Smooth muscle cell (in vitro differentiated cells): Measurements from ENCODE around the gene SPIRE2. TPM values are rescaled to one million over a fixed set of nuclear protein-coding genes. Genes with fewer than 3 reads are reported as not detected.

Source experiments
- DNase-seq: peaks from one replicate; lab custom pipeline; 2025; ENCODE audit not compliant: unreplicated experiment; lab: John Stamatoyannopoulos, UW
- H2AFZ ChIP-seq: fragments of 200-600 bp; sonication (generic); 2 replicates; pipeline ENCODE4 v1.6.0; 2016; ENCODE audit warnings: antibody characterized with exemption, low read depth, mild to moderate bottlenecking
- H3F3A ChIP-seq: fragments of 200-600 bp; sonication (generic); 2 replicates; pipeline ENCODE4 v1.6.0; 2017; ENCODE audit warnings: antibody characterized with exemption, low read depth
- H3K27ac ChIP-seq: fragments of 200-600 bp; sonication (generic); 2 replicates; pipeline ENCODE4 v1.5.1; 2016; ENCODE audit warnings: low read depth, mild to moderate bottlenecking
- H3K27me3 ChIP-seq: fragments of 200-600 bp; sonication (generic); 2 replicates; pipeline ENCODE4 v1.6.1; 2016; ENCODE audit warnings: low read depth, mild to moderate bottlenecking
- H3K36me3 ChIP-seq: fragments of 200-600 bp; sonication (generic); 2 replicates; pipeline ENCODE4 v1.5.1; 2016; ENCODE audit warnings: low read depth
- H3K4me1 ChIP-seq: fragments of 200-600 bp; sonication (generic); 2 replicates; pipeline ENCODE4 v1.5.1; 2016; ENCODE audit warnings: low read depth
- H3K4me2 ChIP-seq: fragments of 200-600 bp; sonication (generic); 2 replicates; pipeline ENCODE4 v1.6.0; 2016; ENCODE audit warnings: mild to moderate bottlenecking
- H3K4me3 ChIP-seq: fragments of 200-600 bp; sonication (generic); 2 replicates; pipeline ENCODE4 v1.5.1; 2016; ENCODE audit warnings: mild to moderate bottlenecking
- H3K79me2 ChIP-seq: fragments of 200-600 bp; sonication (generic); 2 replicates; pipeline ENCODE4 v1.6.0; 2016; ENCODE audit warnings: low read depth, mild to moderate bottlenecking
- H3K9ac ChIP-seq: fragments of 200-600 bp; sonication (generic); 2 replicates; pipeline ENCODE4 v1.6.0; 2016; ENCODE audit warnings: low read depth
- H3K9me3 ChIP-seq: fragments of 200-600 bp; sonication (generic); replicated peaks from 2 replicates; pipeline ENCODE4 v1.5.1; 2016; ENCODE audit warnings: low read depth
- H4K20me1 ChIP-seq: fragments of 200-600 bp; sonication (generic); 2 replicates; pipeline ENCODE4 v1.6.0; 2016; ENCODE audit warnings: low read depth
- WGBS: methylation state at CpG from one replicate; pipeline ENCODE4 v1.1.7; 2016; ENCODE audit warnings: low lambda C conversion rate; 5-methylcytosine and 5-hydroxymethylcytosine counted together
- polyA plus RNA-seq: library from polyadenylated mRNA; unstranded; fragments of >200 nt; fragmentation: Nextera tagmentation; extraction: Ambion mirVana; gene quantifications from 2 replicates; pipeline ENCODE4 v1.2.1, GENCODE V29; 2016
- total RNA-seq: library from RNA; depleted of rRNA; stranded (reverse); fragments of >200 nt; gene quantifications from 2 replicates; pipeline ENCODE4 v1.2.3, GENCODE V29; 2014
- TF ChIP-seq, protein P1 (sequence below): fragments of 200-600 bp; sonication (generic); IDR thresholded peaks from 2 replicates; pipeline ENCODE4 v1.5.1; 2017; ENCODE audit warnings: borderline replicate concordance, mild to moderate bottlenecking, antibody characterized with exemption; ENCODE audit not compliant: insufficient read depth, poor library complexity, severe bottlenecking

The SPIRE2 gene
- total and polyA plus RNA-seq, 2 experiments from 2014 or later, result 1.1 to 1.4 TPM

DNA sequence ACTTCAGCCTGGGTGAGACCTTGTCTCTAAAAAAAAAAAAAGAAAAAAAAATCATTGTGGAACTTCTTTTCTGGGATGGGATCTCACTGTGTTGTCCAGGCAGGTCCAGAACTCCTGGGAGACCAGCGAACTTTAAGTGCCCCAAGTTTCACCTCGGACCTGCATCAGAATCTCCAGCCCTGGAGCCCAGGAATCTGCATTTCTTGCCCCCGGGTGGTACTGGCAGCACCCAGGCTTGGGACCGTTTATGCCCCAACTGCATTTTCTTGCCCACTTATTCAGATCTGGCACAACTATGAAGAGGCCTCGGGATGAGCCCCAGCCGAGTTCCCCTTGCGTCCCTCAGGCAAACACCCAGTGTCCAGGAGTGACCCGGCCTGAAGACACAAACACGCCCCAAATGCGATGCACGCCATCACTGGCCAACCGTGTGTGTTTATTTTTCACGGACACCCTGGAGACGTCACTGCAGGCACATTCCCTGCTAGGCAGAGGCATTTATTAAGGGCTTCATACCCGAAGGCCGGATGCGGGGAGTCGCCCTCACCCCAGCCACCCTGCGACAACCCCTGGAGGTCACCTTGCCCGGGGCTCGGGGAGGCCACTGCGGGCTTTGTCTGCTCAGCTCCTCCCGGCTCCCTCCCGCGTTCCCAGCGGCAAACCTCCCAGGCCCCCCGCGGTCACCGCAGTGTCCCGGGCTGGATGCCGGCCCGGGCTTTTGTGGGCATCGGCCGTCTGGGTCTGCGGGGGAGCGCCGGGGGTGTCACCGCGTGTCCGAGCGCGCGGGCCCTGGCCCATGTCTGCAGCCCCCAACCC lies 684 bp upstream of the SPIRE2 start:
- Histone ChIP-seq H3K27me3 (no peaks in the 10 kb centered on the region), H3F3A (no peaks in the 10 kb centered on the region), H3K36me3 (no peaks in the 10 kb centered on the region), H3K4me3 (peak overlapping the region; percentile 62), H3K9ac (no peak overlapping the region), H3K27ac (no peak overlapping the region), H3K9me3 (no peaks in the 10 kb centered on the region), H4K20me1 (peaks cover 6% of the 10 kb centered on the region), H3K4me1 (peaks cover 1% of the 10 kb centered on the region), H3K79me2 (no peaks in the 10 kb centered on the region), H3K4me2 (peak overlapping the region; percentile 96), H2AFZ (peak overlapping the region; percentile 66)
- TF ChIP-seq, protein P1, sequence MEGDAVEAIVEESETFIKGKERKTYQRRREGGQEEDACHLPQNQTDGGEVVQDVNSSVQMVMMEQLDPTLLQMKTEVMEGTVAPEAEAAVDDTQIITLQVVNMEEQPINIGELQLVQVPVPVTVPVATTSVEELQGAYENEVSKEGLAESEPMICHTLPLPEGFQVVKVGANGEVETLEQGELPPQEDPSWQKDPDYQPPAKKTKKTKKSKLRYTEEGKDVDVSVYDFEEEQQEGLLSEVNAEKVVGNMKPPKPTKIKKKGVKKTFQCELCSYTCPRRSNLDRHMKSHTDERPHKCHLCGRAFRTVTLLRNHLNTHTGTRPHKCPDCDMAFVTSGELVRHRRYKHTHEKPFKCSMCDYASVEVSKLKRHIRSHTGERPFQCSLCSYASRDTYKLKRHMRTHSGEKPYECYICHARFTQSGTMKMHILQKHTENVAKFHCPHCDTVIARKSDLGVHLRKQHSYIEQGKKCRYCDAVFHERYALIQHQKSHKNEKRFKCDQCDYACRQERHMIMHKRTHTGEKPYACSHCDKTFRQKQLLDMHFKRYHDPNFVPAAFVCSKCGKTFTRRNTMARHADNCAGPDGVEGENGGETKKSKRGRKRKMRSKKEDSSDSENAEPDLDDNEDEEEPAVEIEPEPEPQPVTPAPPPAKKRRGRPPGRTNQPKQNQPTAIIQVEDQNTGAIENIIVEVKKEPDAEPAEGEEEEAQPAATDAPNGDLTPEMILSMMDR, result no peak
- WGBS, result 16% methylated on average over 34 of the region's 43 CpGs
- DNase-seq, result peak; percentile 47

GRCh38 chr16:89828870-89829629 lies 775 bp downstream of the SPIRE2 start:
- no peak overlapping the region for H3K27ac ChIP-seq
- WGBS, result 42% methylated on average over 12 of the region's 26 CpGs
- H3K36me3 ChIP-seq, result no peaks in the 10 kb centered on the region
- H3K27me3 ChIP-seq, result no peaks in the 10 kb centered on the region
- H3F3A ChIP-seq, result no peaks in the 10 kb centered on the region
- no peaks in the 10 kb centered on the region for H3K79me2 ChIP-seq
- H3K9ac ChIP-seq, result no peak overlapping the region
- DNase-seq, result no peak
- H4K20me1 ChIP-seq, result peaks cover 6% of the 10 kb centered on the region
- no peaks in the 10 kb centered on the region for H3K4me1 ChIP-seq
- H2AFZ ChIP-seq, result no peak overlapping the region
- peak overlapping the region; percentile 82 for H3K4me2 ChIP-seq
- H3K9me3 ChIP-seq, result no peaks in the 10 kb centered on the region
- TF ChIP-seq, protein P1, result no peak
- H3K4me3 ChIP-seq, result peak overlapping the region; percentile 49

- DNase-seq, result no peak
- Histone ChIP-seq H3K4me2 (no peak overlapping the region), H3K4me3 (peak overlapping the region; percentile 49), H3K79me2 (no peaks in the 10 kb centered on the region), H2AFZ (no peak overlapping the region), H4K20me1 (peaks cover 6% of the 10 kb centered on the region), H3K9me3 (no peaks in the 10 kb centered on the region), H3K9ac (no peak overlapping the region), H3K27ac (no peak overlapping the region), H3K36me3 (no peaks in the 10 kb centered on the region), H3F3A (no peaks in the 10 kb centered on the region), H3K4me1 (no peaks in the 10 kb centered on the region), H3K27me3 (no peaks in the 10 kb centered on the region)
- WGBS, result 88% methylated on average over 17 of the region's 17 CpGs
- TF ChIP-seq, protein P1, result no peak
Observed at GRCh38 chr16:89829630-89830437, 1.6 kb downstream of the SPIRE2 start.
